Calu3 (cell line): ENCODE measurements around the gene DNAJB8. TPM values are rescaled to one million over a fixed set of nuclear protein-coding genes. Genes with fewer than 3 reads are reported as not detected.

Experiments used
- BruUV-seq: library from RNA; stranded (reverse); fragments of 400-500 nt; replicated peaks from 2 replicates; lab custom pipeline; 2021; lab: Mats Ljungman, UMichigan
- CTCF ChIA-PET: fragments of 300-600 bp; sonication (Branson Sonifier 250); formaldehyde crosslinking; loops from one replicate; lab custom pipeline; 2022; ENCODE audit warnings: antibody characterized with exemption; lab: Charles Lee
- DNase-seq: peaks from one replicate; pipeline ENCODE4 v3.0.0; 2022
- H3K27ac Mint-ChIP-seq: one replicate; pipeline ENCODE4 v1.8.0; 2022; ENCODE audit warnings: mixed read lengths; ENCODE audit not compliant: unreplicated experiment
- H3K27me3 Mint-ChIP-seq: one replicate; pipeline ENCODE4 v1.8.0; 2022; ENCODE audit warnings: mixed read lengths; ENCODE audit not compliant: unreplicated experiment
- H3K36me3 Mint-ChIP-seq: one replicate; pipeline ENCODE4 v1.8.0; 2022; ENCODE audit warnings: mild to moderate bottlenecking, moderate library complexity, mixed read lengths; ENCODE audit not compliant: insufficient read depth, unreplicated experiment
- H3K4me1 Mint-ChIP-seq: one replicate; pipeline ENCODE4 v1.8.0; 2022; ENCODE audit warnings: mild to moderate bottlenecking, low read depth, mixed read lengths; ENCODE audit not compliant: unreplicated experiment
- H3K4me3 Mint-ChIP-seq: one replicate; pipeline ENCODE4 v1.8.0; 2022; ENCODE audit warnings: mild to moderate bottlenecking, low read depth, moderate library complexity, mixed read lengths; ENCODE audit not compliant: unreplicated experiment
- H3K9me3 Mint-ChIP-seq: one replicate; pipeline ENCODE4 v1.8.0; 2022; ENCODE audit warnings: low read depth, mixed read lengths; ENCODE audit not compliant: unreplicated experiment
- intact Hi-C: fragments of 100-400 bp; cut with micrococcal nuclease; formaldehyde crosslinking; loops from one replicate; pipeline ENCODE4 v1.10.0; 2022; ENCODE audit not compliant: unreplicated experiment
- total RNA-seq: library from RNA; stranded (reverse); gene quantifications from 2 replicates; pipeline ENCODE4 v1.2.3, GENCODE V29; 2022
- TF ChIP-seq, protein P1 (sequence below): fragments of 200-600 bp; IDR thresholded peaks from one replicate; pipeline ENCODE4 v1.8.0; 2022; ENCODE audit warnings: antibody characterized with exemption; ENCODE audit not compliant: unreplicated experiment

Gene DNAJB8
- total RNA-seq, 1 experiment from 2014 or later: not detected

DNA sequence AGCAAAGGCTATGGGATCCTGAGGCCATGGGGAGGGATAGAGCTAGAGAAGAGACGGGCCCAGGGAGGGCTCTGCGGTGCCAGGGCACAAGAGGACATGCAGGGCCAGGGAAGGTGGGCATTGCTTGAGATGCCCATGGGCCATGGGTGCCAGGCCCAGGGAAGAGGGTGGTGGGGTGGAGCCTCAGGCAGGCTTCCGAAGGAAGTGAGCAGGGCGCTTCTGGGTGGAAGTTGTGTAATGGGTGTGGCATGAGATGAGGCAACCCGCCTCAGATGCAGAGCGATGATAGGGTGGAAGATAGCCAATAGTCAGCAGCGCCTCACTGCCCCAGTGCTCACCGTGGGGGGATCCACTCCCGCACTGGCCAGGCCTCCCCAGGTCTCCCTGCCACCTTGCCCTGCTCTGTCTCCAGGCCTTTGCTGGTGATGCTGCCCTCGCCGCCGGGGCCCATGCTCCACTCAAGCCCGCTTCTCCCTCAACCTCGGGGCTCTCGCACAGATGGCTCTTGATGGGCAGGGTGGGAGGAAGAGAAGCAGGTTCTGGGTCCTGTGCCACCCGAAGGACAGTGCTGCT, 51.4 kb downstream of the DNAJB8 start:
- H3K27me3 Mint-ChIP-seq: peaks cover 21% of the 10 kb centered on the region
- no peak overlapping the region for H3K4me3 Mint-ChIP-seq
- TF ChIP-seq, protein P1, sequence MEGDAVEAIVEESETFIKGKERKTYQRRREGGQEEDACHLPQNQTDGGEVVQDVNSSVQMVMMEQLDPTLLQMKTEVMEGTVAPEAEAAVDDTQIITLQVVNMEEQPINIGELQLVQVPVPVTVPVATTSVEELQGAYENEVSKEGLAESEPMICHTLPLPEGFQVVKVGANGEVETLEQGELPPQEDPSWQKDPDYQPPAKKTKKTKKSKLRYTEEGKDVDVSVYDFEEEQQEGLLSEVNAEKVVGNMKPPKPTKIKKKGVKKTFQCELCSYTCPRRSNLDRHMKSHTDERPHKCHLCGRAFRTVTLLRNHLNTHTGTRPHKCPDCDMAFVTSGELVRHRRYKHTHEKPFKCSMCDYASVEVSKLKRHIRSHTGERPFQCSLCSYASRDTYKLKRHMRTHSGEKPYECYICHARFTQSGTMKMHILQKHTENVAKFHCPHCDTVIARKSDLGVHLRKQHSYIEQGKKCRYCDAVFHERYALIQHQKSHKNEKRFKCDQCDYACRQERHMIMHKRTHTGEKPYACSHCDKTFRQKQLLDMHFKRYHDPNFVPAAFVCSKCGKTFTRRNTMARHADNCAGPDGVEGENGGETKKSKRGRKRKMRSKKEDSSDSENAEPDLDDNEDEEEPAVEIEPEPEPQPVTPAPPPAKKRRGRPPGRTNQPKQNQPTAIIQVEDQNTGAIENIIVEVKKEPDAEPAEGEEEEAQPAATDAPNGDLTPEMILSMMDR: no peak
- peaks cover 5% of the 10 kb centered on the region for H3K9me3 Mint-ChIP-seq
- no peak for DNase-seq
- CTCF ChIA-PET: no interaction called here
- H3K36me3 Mint-ChIP-seq: peaks cover 5% of the 10 kb centered on the region
- intact Hi-C loops: loop anchor here (5.0 kb wide), 1 partner anchor 192 kb away; no protein-coding TSS in a partner anchor
- H3K27ac Mint-ChIP-seq: no peak overlapping the region
- H3K4me1 Mint-ChIP-seq: peaks cover 12% of the 10 kb centered on the region
- no TSS peak for BruUV-seq

DNA sequence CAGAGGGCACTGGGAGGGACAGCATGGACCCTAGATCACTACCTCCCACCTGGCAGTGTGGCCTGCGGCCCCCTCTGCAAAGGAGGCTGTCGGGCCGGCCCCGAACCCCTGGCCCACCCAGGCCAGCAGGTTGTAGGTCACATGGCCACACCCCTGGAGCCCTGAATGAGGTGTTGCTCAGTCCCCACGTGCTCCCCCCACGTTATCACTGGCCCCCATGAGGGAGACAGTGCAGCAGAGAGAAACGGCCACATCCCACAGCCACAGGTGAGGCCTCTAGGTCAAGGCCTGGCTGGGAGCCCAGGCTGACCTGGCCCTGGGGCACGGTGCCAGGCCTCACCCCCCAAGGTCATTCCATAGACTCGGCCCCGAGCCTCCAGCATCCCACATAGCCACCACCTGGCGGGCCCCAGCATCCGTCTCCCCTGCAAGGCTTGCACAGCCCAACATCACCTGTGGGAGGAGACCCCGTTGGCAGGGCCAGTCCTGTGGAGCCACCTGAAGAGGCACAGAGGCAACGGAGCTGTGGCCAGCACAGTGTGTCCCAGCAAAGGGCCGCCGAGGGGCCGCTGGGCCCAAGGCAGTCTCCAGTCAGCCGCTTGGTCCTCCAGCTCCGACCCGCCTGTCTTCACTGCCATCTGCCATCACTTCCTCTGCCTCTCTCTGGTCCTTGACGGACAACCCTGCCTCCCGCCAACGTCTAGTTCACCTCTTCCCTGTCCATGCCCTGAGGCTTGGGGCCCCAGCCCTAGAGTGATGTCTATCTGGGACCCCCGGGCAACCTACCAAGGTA, 53.1 kb downstream of the DNAJB8 start:
- TF ChIP-seq, protein P1: no peak
- CTCF ChIA-PET: interaction anchor here (1.2 kb wide), 1 partner anchor 8 kb away, joined by 3 read pairs; no protein-coding TSS in a partner anchor
- Mint-ChIP-seq H3K4me1 (peaks cover 12% of the 10 kb centered on the region), H3K27ac (no peak overlapping the region), H3K9me3 (no peaks in the 10 kb centered on the region), H3K27me3 (peaks cover 7% of the 10 kb centered on the region), H3K4me3 (no peak overlapping the region), H3K36me3 (peaks cover 5% of the 10 kb centered on the region)
- BruUV-seq: no TSS peak
- intact Hi-C loops: no loop called here
- DNase-seq: no peak

DNA sequence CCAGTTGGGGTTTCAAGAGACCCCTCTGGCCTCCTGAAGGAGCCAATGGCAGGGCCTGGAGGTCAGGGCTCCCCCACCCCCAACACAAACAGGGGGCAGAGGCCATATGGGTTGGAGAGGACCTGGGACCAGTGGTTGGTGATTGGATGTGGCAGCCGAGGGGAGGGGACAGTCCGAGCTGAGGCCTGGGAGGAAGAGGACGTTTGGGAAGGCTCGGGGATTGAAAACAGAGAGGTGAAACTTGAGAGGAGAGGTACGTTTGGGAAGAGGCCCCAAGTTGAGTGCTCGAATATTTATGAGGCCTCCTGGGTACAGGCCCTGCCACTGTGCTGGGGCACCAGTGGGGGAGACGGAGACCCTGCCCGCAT, 53.7 kb downstream of the DNAJB8 start:
- intact Hi-C loops: no loop called here
- no TSS peak for BruUV-seq
- Mint-ChIP-seq H3K27ac (no peak overlapping the region), H3K36me3 (peaks cover 5% of the 10 kb centered on the region), H3K27me3 (peaks cover under 1% of the 10 kb centered on the region), H3K9me3 (no peaks in the 10 kb centered on the region), H3K4me1 (peaks cover 12% of the 10 kb centered on the region), H3K4me3 (no peak overlapping the region)
- CTCF ChIA-PET: no interaction called here
- TF ChIP-seq, protein P1: no peak
- no peak for DNase-seq

Other genes with a start within 250 kb of the DNAJB8 start
- gene GATA2, start 26.3 kb upstream of the DNAJB8 start, total RNA-seq: 9.6 and 13.6 TPM in 2 replicates
- gene RPN1, start 183.9 kb upstream of the DNAJB8 start, total RNA-seq: 449 and 474 TPM in 2 replicates